HCT116 (cell line): ENCODE data around the gene RMRP. TPM values are rescaled to one million over a fixed set of nuclear protein-coding genes. Genes with fewer than 3 reads are reported as not detected.

Experiments
- ATAC-seq: fragments of 200-7000 bp; cut with Tn5 transposase; 2 replicates; pipeline ENCODE4 v1.9.1; 2020; ENCODE audit warnings: mild to moderate bottlenecking, moderate library complexity
- BruUV-seq: library from RNA; stranded (reverse); fragments of 400-500 nt; replicated peaks from 2 replicates; lab custom pipeline; 2021; lab: Mats Ljungman, UMichigan
- CTCF ChIA-PET: fragments of 300-600 bp; sonication (Branson Sonifier 250); formaldehyde crosslinking; loops from one replicate; lab custom pipeline; 2021; ENCODE audit warnings: antibody characterized with exemption; lab: Charles Lee
- POLR2A ChIA-PET: fragments of 300-600, 350-600 bp; sonication (Branson Sonifier 250); formaldehyde crosslinking; loops from one replicate; lab custom pipeline; 2021; ENCODE audit warnings: antibody characterized with exemption; lab: Charles Lee
- RAD21 ChIA-PET, 2 experiments: fragments of 300-600 bp; sonication (Branson Sonifier 250); formaldehyde crosslinking; loops; one replicate each; lab custom pipeline; 2023; ENCODE audit warnings: low total read pairs in 2 of 2; ENCODE audit not compliant: uncharacterized antibody in 2 of 2, unreplicated experiment in 2 of 2, low non-redundant PET in 1 of 2; lab: Charles Lee
- DNase-seq: peaks from one replicate; pipeline ENCODE4 v3.0.0-alpha.2; 2010; ENCODE audit warnings: low read depth, low spot score
- H2AFZ ChIP-seq: fragments of 200-600 bp; shearing (Covaris generic), sonication (generic); 2 replicates; pipeline ENCODE4 v1.6.1; 2017; ENCODE audit warnings: low read depth, mixed run types, mixed read lengths, antibody characterized with exemption, low read length; ENCODE audit not compliant: poor library complexity, severe bottlenecking
- H3K27ac ChIP-seq: 2 replicates; pipeline ENCODE4 v1.5.1; 2012; ENCODE audit warnings: low read depth, low read length
- H3K27me3 ChIP-seq: fragments of 200-600 bp; sonication (generic); 2 replicates; pipeline ENCODE4 v1.6.1; 2016; ENCODE audit warnings: mixed run types, low read length, mixed read lengths; ENCODE audit not compliant: insufficient read depth
- H3K36me3 ChIP-seq, 2 experiments: fragments of 200-500 bp in 1 of 2; fragments of 200-600 bp in 1 of 2; sonication (Bioruptor generic) in 1 of 2; sonication (generic) in 1 of 2; 2 replicates each; pipeline versions ENCODE4 v1.5.1 to v1.6.1; 2014 to 2016; ENCODE audit warnings: low read length in 2 of 2, inconsistent platforms in 1 of 2, mixed read lengths in 1 of 2, mixed run types in 1 of 2; ENCODE audit not compliant: insufficient read depth in 2 of 2, control insufficient read depth in 1 of 2
- H3K4me1 ChIP-seq, 2 experiments: fragments of 200-600 bp in 1 of 2; sonication (generic) in 1 of 2; 2 replicates each; pipeline versions ENCODE4 v1.5.1 to v1.6.1; 2012 to 2017; ENCODE audit warnings: low read length in 2 of 2, inconsistent platforms in 1 of 2, mild to moderate bottlenecking in 1 of 2, mixed read lengths in 1 of 2, mixed run types in 1 of 2, moderate library complexity in 1 of 2; ENCODE audit not compliant: insufficient read depth in 2 of 2, control insufficient read depth in 1 of 2
- H3K4me2 ChIP-seq: fragments of 200-600 bp; sonication (generic); 2 replicates; pipeline ENCODE4 v1.6.1; 2017; ENCODE audit warnings: mixed run types, low read length, mixed read lengths
- H3K4me3 ChIP-seq, 2 experiments: fragments of 200-600 bp in 1 of 2; sonication (generic) in 1 of 2; replicated peaks in 1 of 2; 2 replicates each; pipeline ENCODE4 v1.5.1; 2011 to 2016; ENCODE audit warnings: low read length in 2 of 2, control low read depth in 1 of 2, low read depth in 1 of 2, mild to moderate bottlenecking in 1 of 2, mixed read lengths in 1 of 2, mixed run types in 1 of 2
- H3K79me2 ChIP-seq: fragments of 200-600 bp; sonication (generic); 2 replicates; pipeline ENCODE4 v1.6.1; 2017; ENCODE audit warnings: mild to moderate bottlenecking, mixed run types, low read length, moderate library complexity, mixed read lengths; ENCODE audit not compliant: insufficient read depth
- H3K9ac ChIP-seq: fragments of 200-600 bp; sonication (generic); 2 replicates; pipeline ENCODE4 v1.6.1; 2016; ENCODE audit warnings: low read length, mixed read lengths
- H3K9me2 ChIP-seq: fragments of 200-600 bp; sonication (generic), shearing (Covaris generic); 2 replicates; pipeline ENCODE4 v1.6.1; 2017; ENCODE audit warnings: mixed run types, mild to moderate bottlenecking, moderate library complexity; ENCODE audit not compliant: insufficient read depth
- H3K9me3 ChIP-seq, 2 experiments: fragments of 200-500 bp in 1 of 2; fragments of 200-600 bp in 1 of 2; sonication (Bioruptor generic) in 1 of 2; sonication (generic) in 1 of 2; 2 replicates each; pipeline ENCODE4 v1.6.1; 2014 to 2017; ENCODE audit warnings: low read length in 2 of 2, mixed read lengths in 2 of 2, inconsistent platforms in 1 of 2, low read depth in 1 of 2, mild to moderate bottlenecking in 1 of 2, mixed run types in 1 of 2, moderate library complexity in 1 of 2; ENCODE audit not compliant: control insufficient read depth in 1 of 2, insufficient read depth in 1 of 2
- H4K20me1 ChIP-seq: fragments of 200-600 bp; sonication (generic), shearing (Covaris generic); 2 replicates; pipeline ENCODE4 v1.6.1; 2017; ENCODE audit warnings: mixed run types, mild to moderate bottlenecking, moderate library complexity; ENCODE audit not compliant: insufficient read depth
- CEBPB ChIP-seq: IDR thresholded peaks from 2 replicates; pipeline ENCODE4 v1.6.1; 2012; ENCODE audit warnings: low read depth
- EZH2 ChIP-seq: fragments of 200-600 bp; sonication (generic); IDR thresholded peaks from 2 replicates; pipeline ENCODE4 v1.6.1; 2017; ENCODE audit warnings: antibody characterized with exemption, mixed run types
- EZH2phosphoT487 ChIP-seq: fragments of 200-600 bp; IDR thresholded peaks from 2 replicates; pipeline ENCODE4 v1.6.1; 2018; ENCODE audit warnings: antibody characterized with exemption, borderline replicate concordance
- POLR2A ChIP-seq: IDR thresholded peaks from 2 replicates; pipeline ENCODE4 v1.7.0; 2011; ENCODE audit warnings: borderline replicate concordance; ENCODE audit not compliant: insufficient read depth, insufficient read length; ENCODE audit errors: extremely low read depth
- SP1 ChIP-seq: IDR thresholded peaks from 2 replicates; pipeline ENCODE4 v1.6.1; 2012; ENCODE audit warnings: low read depth
- TCF7L2 ChIP-seq: IDR thresholded peaks from 2 replicates; pipeline ENCODE4 v1.7.0; 2011; ENCODE audit warnings: borderline replicate concordance, inconsistent platforms; ENCODE audit not compliant: insufficient read depth, insufficient read length; ENCODE audit errors: extremely low read depth
- intact Hi-C: fragments of 100-400 bp; cut with micrococcal nuclease; formaldehyde crosslinking; loops from 2 replicates; pipeline ENCODE4 v1.10.0; 2022
- total RNA-seq: library from RNA; stranded (reverse); gene quantifications from one replicate; pipeline ENCODE4 v1.2.1, GENCODE V29; 2021; ENCODE audit not compliant: unreplicated experiment
- TF ChIP-seq, protein P1 (sequence below): IDR thresholded peaks from 2 replicates; pipeline ENCODE4 v1.6.1; 2012
- TF ChIP-seq, protein P2 (sequence below), 3 experiments: fragments of 200-600 bp in 1 of 3; sonication (generic) in 1 of 3; IDR thresholded peaks in 2 of 3; conservative IDR thresholded peaks in 1 of 3; 2 replicates each; pipeline ENCODE4 v1.5.1; 2012 to 2017; ENCODE audit warnings: low read depth in 2 of 3, low read length in 2 of 3, antibody characterized with exemption in 1 of 3, borderline replicate concordance in 1 of 3, control low read depth in 1 of 3, mild to moderate bottlenecking in 1 of 3, mixed read lengths in 1 of 3, mixed run types in 1 of 3, moderate library complexity in 1 of 3; ENCODE audit not compliant: insufficient read depth in 1 of 3
- TF ChIP-seq, protein P3 (sequence below): IDR thresholded peaks from 2 replicates; pipeline ENCODE4 v1.6.1; 2012; ENCODE audit warnings: low read depth

The RMRP gene
- total RNA-seq, 1 experiment from 2014 or later = 30,969 TPM

- Histone ChIP-seq H3K79me2 (no peaks in the 10 kb centered on the region), H3K9me3 (no peaks in the 10 kb centered on the region), H3K4me1 (peaks cover 0 to 5% of the 10 kb centered on the region in 2 experiments; a peak in 1 of 4 replicates), H4K20me1 (no peaks in the 10 kb centered on the region), H3K27me3 (no peaks in the 10 kb centered on the region), H3K27ac (no peak overlapping the region), H3K9me2 (no peaks in the 10 kb centered on the region), H2AFZ (no peak overlapping the region), H3K4me2 (no peak overlapping the region), H3K9ac (no peak overlapping the region), H3K36me3 (no peaks in the 10 kb centered on the region), H3K4me3 (no peak overlapping the region)
- POLR2A ChIA-PET = no interaction called here
- CTCF ChIA-PET = interaction anchor here (0.8 to 2.1 kb wide), 2 partner anchors 17 to 128 kb away, joined by 4 to 12 read pairs; no protein-coding TSS in a partner anchor
- RAD21 ChIA-PET = no interaction called here
- no peak for ATAC-seq
- BruUV-seq = no TSS peak
- TF ChIP-seq EZH2 = no peak
- TF ChIP-seq, protein P1, sequence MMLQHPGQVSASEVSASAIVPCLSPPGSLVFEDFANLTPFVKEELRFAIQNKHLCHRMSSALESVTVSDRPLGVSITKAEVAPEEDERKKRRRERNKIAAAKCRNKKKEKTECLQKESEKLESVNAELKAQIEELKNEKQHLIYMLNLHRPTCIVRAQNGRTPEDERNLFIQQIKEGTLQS = no peak
- no peak for TF ChIP-seq CEBPB
- TF ChIP-seq EZH2phosphoT487 = no peak
- TF ChIP-seq, protein P2, sequence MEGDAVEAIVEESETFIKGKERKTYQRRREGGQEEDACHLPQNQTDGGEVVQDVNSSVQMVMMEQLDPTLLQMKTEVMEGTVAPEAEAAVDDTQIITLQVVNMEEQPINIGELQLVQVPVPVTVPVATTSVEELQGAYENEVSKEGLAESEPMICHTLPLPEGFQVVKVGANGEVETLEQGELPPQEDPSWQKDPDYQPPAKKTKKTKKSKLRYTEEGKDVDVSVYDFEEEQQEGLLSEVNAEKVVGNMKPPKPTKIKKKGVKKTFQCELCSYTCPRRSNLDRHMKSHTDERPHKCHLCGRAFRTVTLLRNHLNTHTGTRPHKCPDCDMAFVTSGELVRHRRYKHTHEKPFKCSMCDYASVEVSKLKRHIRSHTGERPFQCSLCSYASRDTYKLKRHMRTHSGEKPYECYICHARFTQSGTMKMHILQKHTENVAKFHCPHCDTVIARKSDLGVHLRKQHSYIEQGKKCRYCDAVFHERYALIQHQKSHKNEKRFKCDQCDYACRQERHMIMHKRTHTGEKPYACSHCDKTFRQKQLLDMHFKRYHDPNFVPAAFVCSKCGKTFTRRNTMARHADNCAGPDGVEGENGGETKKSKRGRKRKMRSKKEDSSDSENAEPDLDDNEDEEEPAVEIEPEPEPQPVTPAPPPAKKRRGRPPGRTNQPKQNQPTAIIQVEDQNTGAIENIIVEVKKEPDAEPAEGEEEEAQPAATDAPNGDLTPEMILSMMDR (IDR thresholded peaks at IDR 0.05 in 2 of 3, conservative IDR thresholded peaks at IDR 0.05 in 1 of 3; ENCODE audit: borderline replicate concordance in 1 of 3, insufficient read depth in 1 of 3, low read depth in 2 of 3, low read length in 2 of 3) = no peak
- intact Hi-C loops = no loop called here
- DNase-seq = no peak
These were observed 29.3 kb downstream of the RMRP start for GRCh38 chr9:35628389-35628991.

GRCh38 chr9:35627575-35627974, 30.2 kb downstream of the RMRP start:
- BruUV-seq = no TSS peak
- CTCF ChIA-PET = no interaction called here
- RAD21 ChIA-PET = no interaction called here
- Histone ChIP-seq H4K20me1 (no peaks in the 10 kb centered on the region), H3K27ac (no peak overlapping the region), H3K4me3 (no peak overlapping the region), H3K4me1 (peaks cover 0 to 5% of the 10 kb centered on the region in 2 experiments; a peak in 1 of 4 replicates), H3K9me3 (no peaks in the 10 kb centered on the region), H3K9ac (no peak overlapping the region), H3K9me2 (no peaks in the 10 kb centered on the region), H3K4me2 (no peak overlapping the region), H3K27me3 (no peaks in the 10 kb centered on the region), H3K36me3 (no peaks in the 10 kb centered on the region), H3K79me2 (no peaks in the 10 kb centered on the region), H2AFZ (no peak overlapping the region)
- TF ChIP-seq, protein P1 = no peak
- TF ChIP-seq SP1 = no peak
- TF ChIP-seq, protein P3, sequence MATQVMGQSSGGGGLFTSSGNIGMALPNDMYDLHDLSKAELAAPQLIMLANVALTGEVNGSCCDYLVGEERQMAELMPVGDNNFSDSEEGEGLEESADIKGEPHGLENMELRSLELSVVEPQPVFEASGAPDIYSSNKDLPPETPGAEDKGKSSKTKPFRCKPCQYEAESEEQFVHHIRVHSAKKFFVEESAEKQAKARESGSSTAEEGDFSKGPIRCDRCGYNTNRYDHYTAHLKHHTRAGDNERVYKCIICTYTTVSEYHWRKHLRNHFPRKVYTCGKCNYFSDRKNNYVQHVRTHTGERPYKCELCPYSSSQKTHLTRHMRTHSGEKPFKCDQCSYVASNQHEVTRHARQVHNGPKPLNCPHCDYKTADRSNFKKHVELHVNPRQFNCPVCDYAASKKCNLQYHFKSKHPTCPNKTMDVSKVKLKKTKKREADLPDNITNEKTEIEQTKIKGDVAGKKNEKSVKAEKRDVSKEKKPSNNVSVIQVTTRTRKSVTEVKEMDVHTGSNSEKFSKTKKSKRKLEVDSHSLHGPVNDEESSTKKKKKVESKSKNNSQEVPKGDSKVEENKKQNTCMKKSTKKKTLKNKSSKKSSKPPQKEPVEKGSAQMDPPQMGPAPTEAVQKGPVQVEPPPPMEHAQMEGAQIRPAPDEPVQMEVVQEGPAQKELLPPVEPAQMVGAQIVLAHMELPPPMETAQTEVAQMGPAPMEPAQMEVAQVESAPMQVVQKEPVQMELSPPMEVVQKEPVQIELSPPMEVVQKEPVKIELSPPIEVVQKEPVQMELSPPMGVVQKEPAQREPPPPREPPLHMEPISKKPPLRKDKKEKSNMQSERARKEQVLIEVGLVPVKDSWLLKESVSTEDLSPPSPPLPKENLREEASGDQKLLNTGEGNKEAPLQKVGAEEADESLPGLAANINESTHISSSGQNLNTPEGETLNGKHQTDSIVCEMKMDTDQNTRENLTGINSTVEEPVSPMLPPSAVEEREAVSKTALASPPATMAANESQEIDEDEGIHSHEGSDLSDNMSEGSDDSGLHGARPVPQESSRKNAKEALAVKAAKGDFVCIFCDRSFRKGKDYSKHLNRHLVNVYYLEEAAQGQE = no peak
- TF ChIP-seq EZH2phosphoT487 = no peak
- no peak for TF ChIP-seq TCF7L2
- no peak for TF ChIP-seq POLR2A
- ATAC-seq = no peak
- POLR2A ChIA-PET = no interaction called here
- intact Hi-C loops = no loop called here
- DNase-seq = no peak
